Subcutaneous adipose tissue (tissue), 4 donors: ENCODE measurements around the gene KLC4. TPM values are rescaled to one million over a fixed set of nuclear protein-coding genes. Genes with fewer than 3 reads are reported as not detected.

Experiments
- CTCF ChIP-seq: fragments of 450-650 bp; IDR thresholded peaks from one replicate; pipeline ENCODE4 v1.5.1; 2016; ENCODE audit warnings: low read depth, mild to moderate bottlenecking, control low read depth, antibody characterized with exemption, moderate library complexity
- total RNA-seq, 4 donors: library from RNA; depleted of rRNA; stranded (reverse); fragments of >200 nt; gene quantifications; one replicate each; pipeline ENCODE4 v1.1.0, GENCODE V29; 2016

KLC4 gene
- 10 to 100 TPM; 10.9 to 24.7 (median 21.9) TPM for total RNA-seq

- TF ChIP-seq CTCF, result no peak
Observed at GRCh38 chr6:43059168-43060033, at the start of gene KLC4, which contains the start of gene MRPL2. Gene KLC4, plus strand, starts transcription at chr6:43059631. Its CDS starts 1,705 bp downstream, at chr6:43061336. Gene MRPL2, minus strand, starts transcription at chr6:43059434. Its CDS starts 53 bp downstream, at chr6:43059381.

- no peak for TF ChIP-seq CTCF
Observed at GRCh38 chr6:43011207-43011606, 48.2 kb upstream of the KLC4 start.

GRCh38 chr6:43012364-43012763 is 47.1 kb upstream of the KLC4 start:
- TF ChIP-seq CTCF, result no peak

- no peak for TF ChIP-seq CTCF
Observed at GRCh38 chr6:43013097-43013842, 46.2 kb upstream of the KLC4 start.

- no peak for TF ChIP-seq CTCF
Observed at GRCh38 chr6:43013843-43014433, 45.5 kb upstream of the KLC4 start, which contains the start of the genes KLHDC3 and MEA1. Gene KLHDC3, plus strand, starts transcription at chr6:43014249. Its CDS starts 2,944 bp downstream, at chr6:43017193. Gene MEA1, minus strand, starts transcription at chr6:43013946. Its CDS starts 133 bp downstream, at chr6:43013813.

GRCh38 chr6:43014434-43014909 is 45.0 kb upstream of the KLC4 start:
- no peak for TF ChIP-seq CTCF
